ENCODE results near the gene NELL1. TPM values are rescaled to one million over a fixed set of nuclear protein-coding genes. Genes with fewer than 3 reads are reported as not detected.

NELL1 gene
- polyA plus RNA-seq, 2 of the 4 experiments (the other 2 are of a cell fraction) = not detected

DNA sequence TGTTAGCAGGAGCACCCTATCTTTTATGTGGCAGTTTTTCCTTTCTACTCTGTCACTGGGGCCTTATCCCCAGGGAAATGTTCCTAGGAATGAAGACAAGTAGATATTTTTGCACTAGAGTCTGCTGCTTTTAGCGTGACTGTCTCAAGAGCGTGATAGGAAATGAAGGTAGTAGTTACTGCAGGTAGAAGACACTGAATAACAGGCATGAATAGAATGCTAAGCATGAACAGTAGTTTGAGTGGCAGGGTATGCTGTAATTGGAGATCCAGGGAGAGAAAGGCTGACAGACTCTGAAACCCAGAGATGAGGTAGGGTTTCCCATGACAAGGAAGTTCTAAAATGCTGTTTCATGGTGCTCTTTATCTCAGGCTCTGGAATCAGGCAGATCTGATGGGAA lies 475.1 kb downstream of the NELL1 start:
- 5% methylated on average over 2 of the region's 2 CpGs for WGBS (ENCODE audit: missing lambda C conversion rate)
- POLR2A ChIA-PET = no interaction called here
- ATAC-seq = no peak
- H3K4me2 ChIP-seq = no peak overlapping the region
- no peak overlapping the region for H3K27ac ChIP-seq
- H3K9me3 ChIP-seq = no peaks in the 10 kb centered on the region
- H3K4me3 ChIP-seq = no peak overlapping the region
- no peak for DNase-seq (ENCODE audit: low read depth in 1 of 2, low spot score in 1 of 2)
- CTCF ChIA-PET = no interaction called here
- TF ChIP-seq, protein P1, sequence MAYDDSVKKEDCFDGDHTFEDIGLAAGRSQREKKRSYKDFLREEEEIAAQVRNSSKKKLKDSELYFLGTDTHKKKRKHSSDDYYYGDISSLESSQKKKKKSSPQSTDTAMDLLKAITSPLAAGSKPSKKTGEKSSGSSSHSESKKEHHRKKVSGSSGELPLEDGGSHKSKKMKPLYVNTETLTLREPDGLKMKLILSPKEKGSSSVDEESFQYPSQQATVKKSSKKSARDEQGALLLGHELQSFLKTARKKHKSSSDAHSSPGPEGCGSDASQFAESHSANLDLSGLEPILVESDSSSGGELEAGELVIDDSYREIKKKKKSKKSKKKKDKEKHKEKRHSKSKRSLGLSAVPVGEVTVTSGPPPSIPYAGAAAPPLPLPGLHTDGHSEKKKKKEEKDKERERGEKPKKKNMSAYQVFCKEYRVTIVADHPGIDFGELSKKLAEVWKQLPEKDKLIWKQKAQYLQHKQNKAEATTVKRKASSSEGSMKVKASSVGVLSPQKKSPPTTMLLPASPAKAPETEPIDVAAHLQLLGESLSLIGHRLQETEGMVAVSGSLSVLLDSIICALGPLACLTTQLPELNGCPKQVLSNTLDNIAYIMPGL (CRISPR knock-in tag; IDR thresholded peaks at IDR 0.05; ENCODE audit: borderline replicate concordance) = no peak
- TF ChIP-seq PHF8 (IDR thresholded peaks at IDR 0.05; ENCODE audit: borderline replicate concordance, low read depth) = no peak
- TF ChIP-seq, protein P2, sequence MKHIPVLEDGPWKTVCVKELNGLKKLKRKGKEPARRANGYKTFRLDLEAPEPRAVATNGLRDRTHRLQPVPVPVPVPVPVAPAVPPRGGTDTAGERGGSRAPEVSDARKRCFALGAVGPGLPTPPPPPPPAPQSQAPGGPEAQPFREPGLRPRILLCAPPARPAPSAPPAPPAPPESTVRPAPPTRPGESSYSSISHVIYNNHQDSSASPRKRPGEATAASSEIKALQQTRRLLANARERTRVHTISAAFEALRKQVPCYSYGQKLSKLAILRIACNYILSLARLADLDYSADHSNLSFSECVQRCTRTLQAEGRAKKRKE (CRISPR knock-in tag; IDR thresholded peaks at IDR 0.05; ENCODE audit: low read depth) = no peak
- TF ChIP-seq CHD4 (IDR thresholded peaks at IDR 0.05; ENCODE audit: borderline replicate concordance) = no peak
- TF ChIP-seq, protein P3, sequence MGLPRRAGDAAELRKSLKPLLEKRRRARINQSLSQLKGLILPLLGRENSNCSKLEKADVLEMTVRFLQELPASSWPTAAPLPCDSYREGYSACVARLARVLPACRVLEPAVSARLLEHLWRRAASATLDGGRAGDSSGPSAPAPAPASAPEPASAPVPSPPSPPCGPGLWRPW (IDR thresholded peaks at IDR 0.05) = no peak
- no peak for FAIRE-seq
- no peaks in the 10 kb centered on the region for H3K4me1 ChIP-seq

DNA sequence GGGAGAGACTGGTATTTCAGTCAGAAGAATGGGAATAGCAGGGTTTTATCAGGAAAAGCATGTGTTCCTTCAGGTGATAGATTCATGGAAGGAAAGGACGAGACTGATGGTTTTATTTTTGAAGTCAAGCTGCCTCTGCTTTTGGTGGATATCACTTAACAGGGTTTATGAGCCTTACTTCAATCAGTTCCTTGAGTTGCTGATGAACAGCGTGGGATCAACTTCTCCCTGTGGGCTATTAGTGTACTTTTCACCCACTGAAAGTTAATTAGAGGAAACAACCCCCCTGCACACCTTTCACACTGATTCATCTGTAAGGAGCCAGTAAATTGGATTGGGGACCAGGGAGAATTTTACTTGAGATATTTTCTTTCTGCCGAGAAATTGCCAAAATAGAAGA lies 479.0 kb downstream of the NELL1 start:
- H3K4me2 ChIP-seq = no peak overlapping the region
- no peak overlapping the region for H3K27ac ChIP-seq
- TF ChIP-seq, protein P4, sequence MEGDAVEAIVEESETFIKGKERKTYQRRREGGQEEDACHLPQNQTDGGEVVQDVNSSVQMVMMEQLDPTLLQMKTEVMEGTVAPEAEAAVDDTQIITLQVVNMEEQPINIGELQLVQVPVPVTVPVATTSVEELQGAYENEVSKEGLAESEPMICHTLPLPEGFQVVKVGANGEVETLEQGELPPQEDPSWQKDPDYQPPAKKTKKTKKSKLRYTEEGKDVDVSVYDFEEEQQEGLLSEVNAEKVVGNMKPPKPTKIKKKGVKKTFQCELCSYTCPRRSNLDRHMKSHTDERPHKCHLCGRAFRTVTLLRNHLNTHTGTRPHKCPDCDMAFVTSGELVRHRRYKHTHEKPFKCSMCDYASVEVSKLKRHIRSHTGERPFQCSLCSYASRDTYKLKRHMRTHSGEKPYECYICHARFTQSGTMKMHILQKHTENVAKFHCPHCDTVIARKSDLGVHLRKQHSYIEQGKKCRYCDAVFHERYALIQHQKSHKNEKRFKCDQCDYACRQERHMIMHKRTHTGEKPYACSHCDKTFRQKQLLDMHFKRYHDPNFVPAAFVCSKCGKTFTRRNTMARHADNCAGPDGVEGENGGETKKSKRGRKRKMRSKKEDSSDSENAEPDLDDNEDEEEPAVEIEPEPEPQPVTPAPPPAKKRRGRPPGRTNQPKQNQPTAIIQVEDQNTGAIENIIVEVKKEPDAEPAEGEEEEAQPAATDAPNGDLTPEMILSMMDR (IDR thresholded peaks at IDR 0.05) = no peak
- TF ChIP-seq RFX5 (IDR thresholded peaks at IDR 0.05) (no peak), HOXB5 (CRISPR knock-in tag; IDR thresholded peaks at IDR 0.05) (no peak), ESRRA (IDR thresholded peaks at IDR 0.05; ENCODE audit: borderline replicate concordance, low read length) (no peak), RNF2 (IDR thresholded peaks at IDR 0.05; ENCODE audit: borderline replicate concordance, low read depth) (no peak), MYC (IDR thresholded peaks at IDR 0.05; ENCODE audit: borderline replicate concordance, low read length) (no peak), HEYL (CRISPR knock-in tag; IDR thresholded peaks at IDR 0.05) (no peak), RAD21 (conservative IDR thresholded peaks at IDR 0.05 in 1 of 2, IDR thresholded peaks at IDR 0.05 in 1 of 2) (no peak), GATA3 (IDR thresholded peaks at IDR 0.05; ENCODE audit: borderline replicate concordance) (no peak), JUNB (IDR thresholded peaks at IDR 0.05) (no peak), CHD4 (IDR thresholded peaks at IDR 0.05; ENCODE audit: borderline replicate concordance) (no peak), ZFP36 (IDR thresholded peaks at IDR 0.05; ENCODE audit: borderline replicate concordance, partially characterized antibody) (no peak), BHLHE40 (IDR thresholded peaks at IDR 0.05; ENCODE audit: low read depth, low read length) (no peak), CBX2 (IDR thresholded peaks at IDR 0.05; ENCODE audit: borderline replicate concordance, low read depth) (no peak)
- TF ChIP-seq, protein P5, sequence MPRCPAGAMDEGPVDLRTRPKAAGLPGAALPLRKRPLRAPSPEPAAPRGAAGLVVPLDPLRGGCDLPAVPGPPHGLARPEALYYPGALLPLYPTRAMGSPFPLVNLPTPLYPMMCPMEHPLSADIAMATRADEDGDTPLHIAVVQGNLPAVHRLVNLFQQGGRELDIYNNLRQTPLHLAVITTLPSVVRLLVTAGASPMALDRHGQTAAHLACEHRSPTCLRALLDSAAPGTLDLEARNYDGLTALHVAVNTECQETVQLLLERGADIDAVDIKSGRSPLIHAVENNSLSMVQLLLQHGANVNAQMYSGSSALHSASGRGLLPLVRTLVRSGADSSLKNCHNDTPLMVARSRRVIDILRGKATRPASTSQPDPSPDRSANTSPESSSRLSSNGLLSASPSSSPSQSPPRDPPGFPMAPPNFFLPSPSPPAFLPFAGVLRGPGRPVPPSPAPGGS (IDR thresholded peaks at IDR 0.05) = no peak
- TF ChIP-seq, protein P6, sequence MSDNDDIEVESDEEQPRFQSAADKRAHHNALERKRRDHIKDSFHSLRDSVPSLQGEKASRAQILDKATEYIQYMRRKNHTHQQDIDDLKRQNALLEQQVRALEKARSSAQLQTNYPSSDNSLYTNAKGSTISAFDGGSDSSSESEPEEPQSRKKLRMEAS (IDR thresholded peaks at IDR 0.05) = no peak
- POLR2A ChIA-PET = no interaction called here
- no peaks in the 10 kb centered on the region for H3K9me3 ChIP-seq
- H3K4me1 ChIP-seq = no peaks in the 10 kb centered on the region
- WGBS (ENCODE audit: missing lambda C conversion rate) = 5% methylated on average over 3 of the region's 3 CpGs
- no peak overlapping the region for H3K4me3 ChIP-seq
- DNase-seq (ENCODE audit: low read depth in 1 of 2, low spot score in 1 of 2) = no peak
- CTCF ChIA-PET = no interaction called here
- no peak for FAIRE-seq
- no peak for ATAC-seq

Data from A549 (cell line).